Sigmoid colon (tissue), 4 donors: ENCODE data around the gene HHAT.

ENCODE experiments used
- POLR2A ChIP-seq, 2 donors: fragments of 450-650 bp; IDR thresholded peaks; one replicate each; pipeline ENCODE4 v1.6.1; 2016; ENCODE audit warnings: antibody characterized with exemption in 2 of 2, mild to moderate bottlenecking in 2 of 2, moderate library complexity in 2 of 2
- POLR2AphosphoS5 ChIP-seq, 4 donors: sonication (generic); formaldehyde crosslinking; IDR thresholded peaks; one replicate each; pipeline ENCODE4 v1.6.1; 2017; ENCODE audit warnings: antibody characterized with exemption in 4 of 4
- TF ChIP-seq, protein P1 (sequence below), 4 experiments: fragments of 450-650 bp in 3 of 4; fragments of 200-600 bp in 1 of 4; IDR thresholded peaks; one replicate each; pipeline ENCODE4 v1.5.1; 2016 to 2019; ENCODE audit warnings: antibody characterized with exemption in 4 of 4, mild to moderate bottlenecking in 3 of 4, moderate library complexity in 2 of 4

DNA sequence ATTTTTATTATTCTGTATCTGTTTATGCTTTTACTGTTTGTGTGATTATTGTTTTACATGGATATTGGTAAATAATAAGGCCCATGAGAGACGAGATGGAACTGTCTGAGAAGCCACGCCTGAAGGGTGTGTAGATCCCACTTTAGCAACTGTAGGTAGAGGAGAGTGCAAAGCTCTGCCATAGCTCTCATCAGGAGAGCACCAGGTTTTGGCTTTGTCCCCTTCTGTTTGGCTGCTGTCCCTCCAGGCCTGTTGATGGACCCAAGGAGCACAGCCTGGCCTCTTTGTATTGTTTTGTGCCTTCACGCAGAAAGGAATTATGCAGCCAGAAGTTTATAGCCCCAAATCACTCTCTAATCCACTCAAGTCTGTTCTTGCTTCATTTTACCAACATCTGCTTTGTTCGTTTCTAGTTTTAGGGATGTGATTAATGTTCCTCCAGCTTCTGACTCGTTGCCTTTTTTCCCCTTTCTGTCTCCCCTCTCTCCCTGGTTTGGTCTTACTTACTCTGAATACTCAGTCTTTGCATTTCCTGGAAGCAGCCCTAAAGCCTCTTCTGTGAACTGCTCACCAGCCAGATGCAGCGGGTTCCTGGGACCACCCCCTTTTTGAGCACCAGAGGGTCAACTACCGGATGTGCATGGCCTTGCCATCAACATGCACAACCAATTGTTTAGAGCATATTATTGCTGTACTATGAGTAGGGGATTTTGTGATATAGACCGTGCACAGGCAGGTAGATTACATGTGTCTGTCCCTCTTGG, 127.3 kb downstream of the HHAT start:
- TF ChIP-seq, protein P1, sequence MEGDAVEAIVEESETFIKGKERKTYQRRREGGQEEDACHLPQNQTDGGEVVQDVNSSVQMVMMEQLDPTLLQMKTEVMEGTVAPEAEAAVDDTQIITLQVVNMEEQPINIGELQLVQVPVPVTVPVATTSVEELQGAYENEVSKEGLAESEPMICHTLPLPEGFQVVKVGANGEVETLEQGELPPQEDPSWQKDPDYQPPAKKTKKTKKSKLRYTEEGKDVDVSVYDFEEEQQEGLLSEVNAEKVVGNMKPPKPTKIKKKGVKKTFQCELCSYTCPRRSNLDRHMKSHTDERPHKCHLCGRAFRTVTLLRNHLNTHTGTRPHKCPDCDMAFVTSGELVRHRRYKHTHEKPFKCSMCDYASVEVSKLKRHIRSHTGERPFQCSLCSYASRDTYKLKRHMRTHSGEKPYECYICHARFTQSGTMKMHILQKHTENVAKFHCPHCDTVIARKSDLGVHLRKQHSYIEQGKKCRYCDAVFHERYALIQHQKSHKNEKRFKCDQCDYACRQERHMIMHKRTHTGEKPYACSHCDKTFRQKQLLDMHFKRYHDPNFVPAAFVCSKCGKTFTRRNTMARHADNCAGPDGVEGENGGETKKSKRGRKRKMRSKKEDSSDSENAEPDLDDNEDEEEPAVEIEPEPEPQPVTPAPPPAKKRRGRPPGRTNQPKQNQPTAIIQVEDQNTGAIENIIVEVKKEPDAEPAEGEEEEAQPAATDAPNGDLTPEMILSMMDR (IDR thresholded peaks at IDR 0.05), result no peak
- TF ChIP-seq POLR2AphosphoS5 (IDR thresholded peaks at IDR 0.05), result no peak
- no peak for TF ChIP-seq POLR2A (IDR thresholded peaks at IDR 0.05)
